HAP-1 (cell line): ENCODE measurements around the gene NOM1.
"Not testable (repeated sequence)": the region's sequence is repeated elsewhere in the genome, so short reads cannot be mapped to it uniquely, and the experiment has no call there.

Experiments
- DNase-seq, 2 experiments: peaks; one replicate each; pipeline ENCODE4 v3.0.0-alpha.2; 2016 to 2020; ENCODE audit warnings: low spot score in 2 of 2
- H3K27me3 ChIP-seq: fragments of 250-450 bp; sonication (Bioruptor Pico); 2 replicates; pipeline ENCODE4 v1.5.1; 2020; ENCODE audit warnings: low read depth, mild to moderate bottlenecking, moderate library complexity
- H3K36me3 ChIP-seq: fragments of 250-450 bp; sonication (Bioruptor Pico); replicated peaks from 2 replicates; pipeline ENCODE4 v1.5.1; 2020; ENCODE audit warnings: mild to moderate bottlenecking
- H3K4me1 ChIP-seq: fragments of 250-450 bp; sonication (Bioruptor Pico); 2 replicates; pipeline ENCODE4 v1.5.1; 2020; ENCODE audit warnings: mild to moderate bottlenecking
- H3K4me3 ChIP-seq: fragments of 250-450 bp; sonication (Bioruptor Pico); 2 replicates; pipeline ENCODE4 v1.5.1; 2020; ENCODE audit warnings: mild to moderate bottlenecking, moderate library complexity
- H3K9me3 ChIP-seq: fragments of 250-450 bp; sonication (Bioruptor Pico); 2 replicates; pipeline ENCODE4 v1.5.1; 2020; ENCODE audit warnings: mild to moderate bottlenecking, moderate library complexity
- in situ Hi-C: fragments of 300-500 bp; cut with MboI; formaldehyde crosslinking; loops from 3 replicates; pipeline ENCODE4 v1.14.3; 2020; ENCODE audit warnings: low sequenced_read_pairs, inconsistent platforms, mixed read lengths

NOM1 gene

GRCh38 chr7:156949541-156950380 is at the start of gene NOM1:
NOM1 (plus strand) TSS chr7:156949712; CDS start chr7:156949738, 26 bp downstream.
- in situ Hi-C loops = no loop called here
- Histone ChIP-seq H3K4me1 (no peaks in the 10 kb centered on the region), H3K36me3 (peaks cover 25% of the 10 kb centered on the region), H3K4me3 (peak within 1 kb of the TSS; percentile 94), H3K9me3 (no peaks in the 10 kb centered on the region), H3K27me3 (no peaks in the 10 kb centered on the region)
- peak; percentile 71 to 92 for DNase-seq

DNA sequence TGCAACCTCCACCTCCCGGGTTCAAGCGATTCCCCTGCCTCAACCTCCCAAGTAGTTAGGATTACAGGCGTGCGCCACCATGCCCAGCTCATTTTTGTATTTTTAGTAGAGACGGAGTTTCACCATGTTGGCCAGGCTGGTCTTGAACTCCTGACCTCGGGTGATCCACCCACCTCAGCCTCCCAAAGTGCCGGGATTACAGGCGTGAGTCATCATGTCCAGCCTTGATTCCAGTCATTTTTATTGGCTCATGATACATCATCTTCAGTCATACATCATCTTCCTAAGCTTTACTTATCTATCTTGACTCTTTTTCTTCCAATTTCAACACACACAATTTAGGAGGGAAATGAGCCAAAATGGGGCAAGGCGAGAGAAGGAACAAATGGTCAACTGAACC is 49.4 kb upstream of the NOM1 start:
- in situ Hi-C loops, H3K9me3 ChIP-seq, H3K27me3 ChIP-seq, H3K4me3 ChIP-seq, H3K4me1 ChIP-seq, H3K36me3 ChIP-seq, DNase-seq: not testable (repeated sequence)

DNA sequence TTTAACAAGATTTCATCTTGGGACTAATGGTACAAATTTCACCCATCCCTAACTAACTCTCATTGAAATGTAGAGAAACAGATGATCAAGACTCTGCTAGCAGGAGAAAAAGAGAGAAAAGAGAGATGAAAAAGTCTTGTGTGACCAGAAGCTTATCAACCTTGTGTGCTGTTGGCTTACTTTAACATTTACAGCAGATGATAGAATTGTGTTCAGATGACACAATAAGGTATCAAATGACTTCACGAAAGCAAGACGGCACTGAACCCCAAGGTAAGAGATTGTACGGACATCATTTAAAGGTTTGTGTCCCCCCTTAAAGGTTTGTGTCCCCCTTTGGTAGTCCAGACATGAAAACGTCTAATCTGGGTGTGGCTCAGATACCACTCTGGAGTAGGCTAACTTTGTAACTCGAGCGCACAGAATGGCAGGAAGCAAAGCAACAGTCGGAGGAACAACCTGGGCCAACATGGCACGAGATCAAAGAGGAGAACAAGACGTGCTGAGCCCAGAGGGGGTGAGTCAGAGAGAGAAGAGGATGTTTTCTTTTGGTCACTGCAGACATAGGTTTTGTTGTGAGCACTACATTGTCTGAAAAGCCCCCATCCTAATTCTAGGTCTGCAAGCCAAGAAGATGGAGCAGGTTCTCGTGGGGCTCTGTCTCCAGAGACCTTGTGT is 46.1 kb upstream of the NOM1 start:
- no peaks in the 10 kb centered on the region for H3K36me3 ChIP-seq
- H3K4me3 ChIP-seq = no peak overlapping the region
- no peak for DNase-seq
- in situ Hi-C loops = no loop called here
- no peaks in the 10 kb centered on the region for H3K4me1 ChIP-seq
- H3K9me3 ChIP-seq = no peaks in the 10 kb centered on the region
- no peaks in the 10 kb centered on the region for H3K27me3 ChIP-seq

DNA sequence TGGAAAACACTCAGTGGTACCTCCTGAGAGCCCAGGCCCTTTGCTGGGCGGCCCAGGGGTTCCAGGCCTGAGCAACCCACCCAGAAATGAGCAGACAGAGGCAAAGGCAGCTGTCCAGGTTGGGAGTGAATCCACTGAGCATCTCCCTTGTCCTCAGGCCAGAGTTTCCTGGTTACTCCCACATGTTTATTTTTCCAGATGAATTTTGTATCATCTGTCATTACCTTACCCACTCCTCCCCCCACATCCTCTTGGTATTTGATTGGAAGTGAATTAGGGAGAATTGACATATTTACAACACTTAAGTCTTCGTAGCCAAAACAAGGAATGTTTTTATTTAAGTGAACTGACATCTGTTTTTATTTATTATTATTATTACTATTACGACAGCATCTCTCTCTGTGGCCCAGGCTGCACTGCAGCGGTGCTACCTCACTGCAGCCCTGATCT is 43.3 kb upstream of the NOM1 start:
- DNase-seq = no peak
- no peaks in the 10 kb centered on the region for H3K27me3 ChIP-seq
- no peaks in the 10 kb centered on the region for H3K4me1 ChIP-seq
- in situ Hi-C loops = no loop called here
- H3K4me3 ChIP-seq = no peak overlapping the region
- no peaks in the 10 kb centered on the region for H3K9me3 ChIP-seq
- no peaks in the 10 kb centered on the region for H3K36me3 ChIP-seq

- H3K4me3 ChIP-seq = no peak overlapping the region
- H3K27me3 ChIP-seq = no peaks in the 10 kb centered on the region
- H3K4me1 ChIP-seq = no peaks in the 10 kb centered on the region
- no peak for DNase-seq
- H3K9me3 ChIP-seq = no peaks in the 10 kb centered on the region
- H3K36me3 ChIP-seq = no peaks in the 10 kb centered on the region
- in situ Hi-C loops = no loop called here
Observed at GRCh38 chr7:156907656-156908055, 41.9 kb upstream of the NOM1 start.

DNA sequence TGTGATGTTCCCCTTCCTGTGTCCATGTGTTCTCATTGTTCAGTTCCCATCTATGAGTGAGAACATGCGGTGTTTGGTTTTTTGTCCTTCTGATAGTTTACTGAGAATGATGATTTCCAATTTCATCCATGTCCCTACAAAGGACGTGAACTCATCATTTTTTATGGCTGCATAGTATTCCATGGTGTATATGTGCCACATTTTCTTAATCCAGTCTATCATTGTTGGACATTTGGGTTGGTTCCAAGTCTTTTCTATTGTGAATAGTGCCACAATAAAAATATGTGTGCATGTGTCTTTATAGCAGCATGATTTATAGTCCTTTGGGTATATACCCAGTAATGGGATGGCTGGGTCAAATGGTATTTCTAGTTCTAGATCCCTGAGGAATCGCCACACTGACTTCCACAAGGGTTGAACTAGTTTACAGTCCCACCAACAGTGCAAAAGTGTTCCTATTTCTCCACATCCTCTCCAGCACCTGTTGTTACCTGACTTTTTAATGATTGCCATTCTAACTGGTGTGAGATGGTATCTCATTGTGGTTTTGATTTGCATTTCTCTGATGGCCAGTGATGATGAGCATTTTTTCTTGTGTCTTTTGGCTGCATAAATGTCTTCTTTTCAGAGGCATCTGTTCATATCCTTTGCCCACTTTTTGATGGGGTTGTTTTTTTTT is 39.8 kb upstream of the NOM1 start:
- H3K36me3 ChIP-seq, in situ Hi-C loops, H3K4me3 ChIP-seq, H3K27me3 ChIP-seq, H3K9me3 ChIP-seq, H3K4me1 ChIP-seq, DNase-seq: not testable (repeated sequence)

DNA sequence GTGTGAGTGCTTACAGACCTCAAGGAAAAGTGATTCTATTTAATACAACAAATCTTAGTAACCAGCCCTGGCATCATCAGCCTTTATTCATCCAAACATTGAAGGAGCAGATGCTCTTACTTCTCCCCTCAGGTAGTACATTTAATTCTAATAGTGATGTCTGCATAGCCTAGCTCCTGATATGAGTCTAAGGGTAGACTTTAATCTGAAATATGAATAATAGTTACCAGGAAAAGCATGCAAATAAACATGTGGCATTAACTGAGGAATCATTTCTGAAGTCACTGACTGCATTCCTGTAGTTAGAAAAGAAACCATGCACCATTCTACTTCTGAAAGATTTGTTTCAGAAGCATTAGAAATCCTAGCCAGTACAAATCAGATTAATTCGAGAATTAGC is 30.9 kb upstream of the NOM1 start:
- in situ Hi-C loops = no loop called here

DNA sequence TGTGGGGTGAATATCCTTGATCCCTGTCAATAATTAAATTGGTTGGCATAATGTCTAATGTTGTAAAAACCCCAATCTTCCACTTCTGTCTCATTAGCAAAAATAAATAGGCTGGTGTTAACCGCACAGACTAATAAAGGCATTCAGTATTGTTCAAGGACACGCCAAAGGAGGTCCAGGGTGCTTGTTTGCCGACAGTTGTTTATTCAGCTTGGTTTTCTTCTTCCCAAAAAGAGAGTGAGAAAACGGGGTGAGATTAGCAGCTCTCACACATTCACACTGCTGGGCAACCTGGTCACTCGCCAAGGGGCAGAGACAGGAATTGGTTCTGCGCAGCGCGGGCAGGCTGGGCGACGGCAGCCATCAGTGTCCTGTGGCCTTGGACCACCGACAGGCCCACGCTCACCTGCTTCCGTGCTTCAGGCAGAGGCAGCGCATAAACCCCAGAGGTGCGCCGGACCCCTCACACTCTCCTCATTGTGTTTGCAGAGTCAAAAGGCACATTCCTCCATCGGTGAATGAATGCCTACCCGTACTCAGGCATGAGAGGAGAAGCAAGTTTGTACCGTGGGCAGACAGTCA is 30.3 kb upstream of the NOM1 start:
- no peak for DNase-seq
- Histone ChIP-seq H3K4me1 (no peaks in the 10 kb centered on the region), H3K4me3 (no peak overlapping the region), H3K9me3 (no peaks in the 10 kb centered on the region), H3K27me3 (peaks cover 5% of the 10 kb centered on the region), H3K36me3 (no peaks in the 10 kb centered on the region)
- in situ Hi-C loops = no loop called here

More for the DNA sequence above, 30.9 kb upstream of the NOM1 start:
- Histone ChIP-seq H3K4me3 (no peak overlapping the region), H3K4me1 (no peaks in the 10 kb centered on the region), H3K36me3 (no peaks in the 10 kb centered on the region), H3K9me3 (no peaks in the 10 kb centered on the region), H3K27me3 (peaks cover 5% of the 10 kb centered on the region)
- DNase-seq = no peak

DNA sequence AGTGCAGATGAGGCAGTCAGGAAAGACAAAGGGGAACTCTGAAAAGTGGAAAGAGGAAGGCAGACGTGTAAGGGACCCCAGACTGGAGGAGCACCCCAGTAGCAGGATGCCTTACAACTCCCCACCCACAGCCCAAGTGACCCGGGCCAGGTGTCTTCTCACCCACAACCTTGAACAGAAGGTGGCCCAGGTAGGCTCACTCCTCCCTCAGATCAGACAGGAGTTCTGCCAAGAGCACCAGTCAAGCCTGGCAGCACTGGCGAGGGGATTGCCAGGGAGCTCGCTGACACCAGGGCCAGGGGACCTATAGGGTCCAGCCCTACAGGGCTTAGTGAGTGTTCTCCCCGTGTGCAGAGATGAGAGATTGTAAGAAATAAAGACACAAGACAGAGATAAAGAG is 29.4 kb upstream of the NOM1 start:
- Histone ChIP-seq H3K27me3 (peaks cover 5% of the 10 kb centered on the region), H3K4me3 (no peak overlapping the region), H3K9me3 (no peaks in the 10 kb centered on the region), H3K36me3 (no peaks in the 10 kb centered on the region), H3K4me1 (no peaks in the 10 kb centered on the region)
- DNase-seq = no peak
- in situ Hi-C loops = no loop called here

GRCh38 chr7:156920487-156921373 is 28.8 kb upstream of the NOM1 start:
- H3K27me3 ChIP-seq, in situ Hi-C loops, H3K9me3 ChIP-seq, H3K4me3 ChIP-seq, H3K36me3 ChIP-seq, H3K4me1 ChIP-seq, DNase-seq: not testable (repeated sequence)

DNA sequence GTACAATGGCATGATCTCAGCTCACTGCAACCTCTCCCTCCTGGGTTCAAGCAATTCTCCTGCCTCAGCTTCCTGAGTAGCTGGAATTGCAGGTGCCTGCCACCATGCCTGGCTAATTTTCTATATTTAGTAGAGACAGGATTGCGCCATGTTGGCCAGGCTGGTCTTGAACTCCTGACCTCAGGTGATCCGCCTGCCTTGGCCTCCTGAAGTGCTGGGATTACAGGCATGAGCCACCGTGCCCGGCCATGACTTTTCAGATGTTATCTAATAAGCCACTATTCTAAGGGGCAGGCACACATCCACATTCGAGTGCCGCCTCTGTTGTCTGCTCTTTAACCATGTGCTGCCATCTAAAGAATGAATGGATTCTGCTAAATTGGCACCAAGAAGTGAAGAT is 27.2 kb upstream of the NOM1 start:
- H3K9me3 ChIP-seq, DNase-seq, H3K27me3 ChIP-seq, in situ Hi-C loops, H3K4me3 ChIP-seq, H3K36me3 ChIP-seq, H3K4me1 ChIP-seq: not testable (repeated sequence)

DNA sequence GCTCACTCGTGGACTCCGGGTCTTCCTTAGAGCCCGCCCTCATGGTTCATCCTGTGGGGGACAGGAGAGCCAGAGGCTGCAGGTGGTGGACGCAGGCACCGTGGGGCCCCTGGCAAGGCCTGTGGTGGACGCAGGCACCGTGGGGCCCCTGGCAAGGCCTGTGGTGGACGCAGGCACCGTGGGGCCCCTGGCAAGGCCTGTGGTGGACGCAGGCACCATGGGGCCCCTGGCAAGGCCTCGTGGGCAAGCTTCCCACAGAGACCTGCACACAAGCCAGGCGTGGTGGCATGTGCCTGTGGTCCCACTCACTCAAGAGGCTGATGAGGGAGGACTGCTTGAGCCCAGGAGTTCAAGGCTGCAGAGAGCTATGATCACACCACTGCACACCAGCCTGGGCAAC is 23.7 kb upstream of the NOM1 start:
- H3K36me3 ChIP-seq, DNase-seq, in situ Hi-C loops, H3K9me3 ChIP-seq, H3K4me3 ChIP-seq, H3K27me3 ChIP-seq, H3K4me1 ChIP-seq: not testable (repeated sequence)
